Breast epithelium (tissue), 3 donors: ENCODE data around the gene METTL8.

Experiments
- CTCF ChIP-seq, 3 donors: fragments of 450-650 bp; IDR thresholded peaks; one replicate each; pipeline ENCODE4 v1.5.1; 2016 to 2017; ENCODE audit warnings: antibody characterized with exemption in 3 of 3, mild to moderate bottlenecking in 3 of 3, moderate library complexity in 3 of 3
- POLR2A ChIP-seq: fragments of 450-650 bp; IDR thresholded peaks from one replicate; pipeline ENCODE4 v1.6.1; 2016; ENCODE audit warnings: antibody characterized with exemption, mild to moderate bottlenecking, moderate library complexity
- POLR2AphosphoS5 ChIP-seq, 3 donors: sonication (generic); formaldehyde crosslinking; IDR thresholded peaks; one replicate each; pipeline ENCODE4 v1.6.1; 2017; ENCODE audit warnings: antibody characterized with exemption in 3 of 3

GRCh38 chr2:171459498-171459897 lies 25.7 kb upstream of the METTL8 start:
- TF ChIP-seq CTCF (IDR thresholded peaks at IDR 0.05) (no peak), POLR2AphosphoS5 (IDR thresholded peaks at IDR 0.05) (no peak), POLR2A (no peak)
